ENCODE measurements around the gene GABARAP. TPM values are rescaled to one million over a fixed set of nuclear protein-coding genes. Genes with fewer than 3 reads are reported as not detected.

Gene GABARAP
- polyA plus RNA-seq, 1 donor (not counting 4 experiments of a cell fraction or from before 2014, with no cell fraction given), result 271 TPM

- DNase-seq (ENCODE audit: low read depth, low spot score), result no peak
These were observed 16.7 kb upstream of the GABARAP start for GRCh38 chr17:7258731-7259554.

GRCh38 chr17:7256766-7257456 lies 14.7 kb upstream of the GABARAP start:
- FAIRE-seq (no peak), DNase-seq (ENCODE audit: low read depth, low spot score) (no peak)
- Histone ChIP-seq H3K27ac (ENCODE audit: control insufficient read depth, insufficient read depth, low read length) (no peak overlapping the region), H3K9me1 (ENCODE audit: control insufficient read depth, extremely low read depth, insufficient read depth, low read length) (no peaks in the 10 kb centered on the region), H3K27me3 (ENCODE audit: control insufficient read depth, extremely low read depth, insufficient read depth, low read length) (no peaks in the 10 kb centered on the region), H4K20me1 (ENCODE audit: control insufficient read depth, extremely low read depth, insufficient read depth, low read length) (no peaks in the 10 kb centered on the region), H3K4me2 (ENCODE audit: control insufficient read depth, extremely low read depth, insufficient read depth, low read depth, low read length) (no peak overlapping the region), H3K4me3 (ENCODE audit: control insufficient read depth in 2 of 3, extremely low read depth in 1 of 3, insufficient read depth in 2 of 3, low read depth in 1 of 3, low read length in 3 of 3) (no peak overlapping the region), H3K79me2 (ENCODE audit: control insufficient read depth, insufficient read depth, low read length) (peaks cover 14% of the 10 kb centered on the region), H3K36me3 (ENCODE audit: control insufficient read depth in 2 of 2, extremely low read depth in 1 of 2, insufficient read depth in 2 of 2, low read length in 2 of 2) (peaks cover 8 to 40% of the 10 kb centered on the region in 2 experiments), H3K9me3 (ENCODE audit: control insufficient read depth, low read depth, low read length) (no peaks in the 10 kb centered on the region), H2AFZ (ENCODE audit: control insufficient read depth, low read length) (no peak overlapping the region), H3K4me1 (ENCODE audit: control insufficient read depth, extremely low read depth, insufficient read depth, low read length) (peaks cover 28% of the 10 kb centered on the region), H3K9ac (ENCODE audit: control insufficient read depth, extremely low read depth, insufficient read depth, low read length) (no peak overlapping the region)
- TF ChIP-seq CTCF (optimal IDR thresholded peaks at IDR 0.05 in 1 of 3, IDR thresholded peaks at IDR 0.05 in 1 of 3, conservative IDR thresholded peaks at IDR 0.05 in 1 of 3; ENCODE audit: extremely low read depth in 1 of 3, insufficient read depth in 2 of 3, low read length in 3 of 3), result no peak
- no peak for TF ChIP-seq EZH2 (IDR thresholded peaks at IDR 0.05; ENCODE audit: low read length)
- dilution Hi-C loops (cut with MboI; ENCODE audit: extremely low pct_ligation_motif_present, low sequenced_read_pairs), result no loop called here

More at GRCh38 chr17:7258731-7259554, 16.7 kb upstream of the GABARAP start:
- Histone ChIP-seq H2AFZ (ENCODE audit: control insufficient read depth, low read length) (no peak overlapping the region), H3K27ac (ENCODE audit: control insufficient read depth, insufficient read depth, low read length) (peak overlapping the region; percentile 46), H3K9me3 (ENCODE audit: control insufficient read depth, low read depth, low read length) (no peaks in the 10 kb centered on the region), H3K27me3 (ENCODE audit: control insufficient read depth, extremely low read depth, insufficient read depth, low read length) (no peaks in the 10 kb centered on the region), H3K9ac (ENCODE audit: control insufficient read depth, extremely low read depth, insufficient read depth, low read length) (peak overlapping the region; percentile 6), H3K79me2 (ENCODE audit: control insufficient read depth, insufficient read depth, low read length) (peaks cover 3% of the 10 kb centered on the region), H3K4me1 (ENCODE audit: control insufficient read depth, extremely low read depth, insufficient read depth, low read length) (peaks cover 34% of the 10 kb centered on the region), H3K4me3 (ENCODE audit: control insufficient read depth in 2 of 3, extremely low read depth in 1 of 3, insufficient read depth in 2 of 3, low read depth in 1 of 3, low read length in 3 of 3) (no peak overlapping the region), H4K20me1 (ENCODE audit: control insufficient read depth, extremely low read depth, insufficient read depth, low read length) (no peaks in the 10 kb centered on the region), H3K4me2 (ENCODE audit: control insufficient read depth, extremely low read depth, insufficient read depth, low read depth, low read length) (peak overlapping the region; percentile 27), H3K9me1 (ENCODE audit: control insufficient read depth, extremely low read depth, insufficient read depth, low read length) (no peaks in the 10 kb centered on the region), H3K36me3 (ENCODE audit: control insufficient read depth in 2 of 2, extremely low read depth in 1 of 2, insufficient read depth in 2 of 2, low read length in 2 of 2) (peaks cover 8 to 40% of the 10 kb centered on the region in 2 experiments)
- TF ChIP-seq EZH2 (IDR thresholded peaks at IDR 0.05; ENCODE audit: low read length), result no peak
- no peak for TF ChIP-seq CTCF (optimal IDR thresholded peaks at IDR 0.05 in 1 of 3, IDR thresholded peaks at IDR 0.05 in 1 of 3, conservative IDR thresholded peaks at IDR 0.05 in 1 of 3; ENCODE audit: extremely low read depth in 1 of 3, insufficient read depth in 2 of 3, low read length in 3 of 3)
- dilution Hi-C loops (cut with MboI; ENCODE audit: extremely low pct_ligation_motif_present, low sequenced_read_pairs), result no loop called here
- FAIRE-seq, result peak; percentile 82
